Measurements from ENCODE around the gene NFS1.

DNA sequence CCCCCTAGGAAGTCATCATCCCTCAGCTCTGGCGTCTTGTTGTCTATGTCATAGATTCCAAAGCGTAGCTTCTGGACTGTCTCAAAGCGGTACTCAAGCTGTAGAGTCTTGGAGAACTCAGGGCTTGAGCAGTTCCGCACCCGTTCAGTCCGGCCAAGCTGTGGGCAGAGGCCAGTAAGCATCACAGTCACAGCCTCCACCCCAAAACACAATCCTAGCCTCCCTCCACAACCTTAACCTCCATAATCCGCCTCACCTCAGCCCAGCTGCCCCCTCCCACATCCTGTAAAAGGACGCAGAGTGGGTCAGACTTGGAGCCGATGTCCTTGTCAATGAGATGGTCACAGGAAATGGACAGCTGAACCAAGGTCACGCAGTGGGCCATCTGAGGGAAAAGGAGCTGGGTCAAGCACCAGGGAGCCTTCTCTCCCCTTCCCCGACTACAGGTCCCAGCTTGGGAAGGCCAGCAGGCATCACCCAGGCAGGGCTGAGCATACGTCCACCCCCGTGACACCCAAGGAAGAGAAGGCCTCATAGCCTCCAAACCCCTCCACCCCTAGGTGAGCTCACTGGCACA lies 66.5 kb downstream of the NFS1 start:
- TF ChIP-seq, protein P1, sequence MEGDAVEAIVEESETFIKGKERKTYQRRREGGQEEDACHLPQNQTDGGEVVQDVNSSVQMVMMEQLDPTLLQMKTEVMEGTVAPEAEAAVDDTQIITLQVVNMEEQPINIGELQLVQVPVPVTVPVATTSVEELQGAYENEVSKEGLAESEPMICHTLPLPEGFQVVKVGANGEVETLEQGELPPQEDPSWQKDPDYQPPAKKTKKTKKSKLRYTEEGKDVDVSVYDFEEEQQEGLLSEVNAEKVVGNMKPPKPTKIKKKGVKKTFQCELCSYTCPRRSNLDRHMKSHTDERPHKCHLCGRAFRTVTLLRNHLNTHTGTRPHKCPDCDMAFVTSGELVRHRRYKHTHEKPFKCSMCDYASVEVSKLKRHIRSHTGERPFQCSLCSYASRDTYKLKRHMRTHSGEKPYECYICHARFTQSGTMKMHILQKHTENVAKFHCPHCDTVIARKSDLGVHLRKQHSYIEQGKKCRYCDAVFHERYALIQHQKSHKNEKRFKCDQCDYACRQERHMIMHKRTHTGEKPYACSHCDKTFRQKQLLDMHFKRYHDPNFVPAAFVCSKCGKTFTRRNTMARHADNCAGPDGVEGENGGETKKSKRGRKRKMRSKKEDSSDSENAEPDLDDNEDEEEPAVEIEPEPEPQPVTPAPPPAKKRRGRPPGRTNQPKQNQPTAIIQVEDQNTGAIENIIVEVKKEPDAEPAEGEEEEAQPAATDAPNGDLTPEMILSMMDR (IDR thresholded peaks at IDR 0.05; ENCODE audit: low read depth, low read length) = no peak
- TF ChIP-seq EZH2phosphoT487 (IDR thresholded peaks at IDR 0.05; ENCODE audit: low read depth) = no peak
